GM19025 (cell line): ENCODE data around the gene MAFB.

ENCODE experiments used
- ATAC-seq: cut with Tn5 transposase; IDR thresholded peaks from one replicate; pipeline ENCODE4 v1.9.1; 2021; ENCODE audit warnings: mild to moderate bottlenecking, low read depth, moderate library complexity; ENCODE audit not compliant: unreplicated experiment

The MAFB gene

GRCh38 chr20:40663304-40663790 is 25.7 kb downstream of the MAFB start:
- no peak for ATAC-seq

- no peak for ATAC-seq
Observed at GRCh38 chr20:40659567-40659966, 29.5 kb downstream of the MAFB start.

- no peak for ATAC-seq
Observed at GRCh38 chr20:40658509-40658908, 30.5 kb downstream of the MAFB start.

- ATAC-seq: no peak
Observed at GRCh38 chr20:40657526-40657925, 31.5 kb downstream of the MAFB start.

GRCh38 chr20:40655451-40655850 is 33.6 kb downstream of the MAFB start:
- no peak for ATAC-seq

GRCh38 chr20:40654876-40655275 is 34.2 kb downstream of the MAFB start:
- ATAC-seq: no peak

GRCh38 chr20:40652441-40652987 is 36.5 kb downstream of the MAFB start:
- ATAC-seq: no peak

- ATAC-seq: no peak
Observed at GRCh38 chr20:40651151-40651550, 37.9 kb downstream of the MAFB start.

- ATAC-seq: no peak
Observed at GRCh38 chr20:40650707-40651106, 38.3 kb downstream of the MAFB start.

GRCh38 chr20:40648210-40649072 is 40.6 kb downstream of the MAFB start:
- ATAC-seq: no peak

GRCh38 chr20:40646813-40647212 is 42.2 kb downstream of the MAFB start:
- no peak for ATAC-seq

- ATAC-seq: no peak
Observed at GRCh38 chr20:40646361-40646760, 42.7 kb downstream of the MAFB start.

- ATAC-seq: no peak
Observed at GRCh38 chr20:40644863-40645262, 44.2 kb downstream of the MAFB start.

- ATAC-seq: no peak
Observed at GRCh38 chr20:40643891-40644290, 45.1 kb downstream of the MAFB start.

- ATAC-seq: no peak
Observed at GRCh38 chr20:40641809-40642208, 47.2 kb downstream of the MAFB start.

- no peak for ATAC-seq
Observed at GRCh38 chr20:40641202-40641601, 47.8 kb downstream of the MAFB start.

GRCh38 chr20:40640667-40641066 is 48.4 kb downstream of the MAFB start:
- no peak for ATAC-seq

- no peak for ATAC-seq
Observed at GRCh38 chr20:40639676-40640355, 49.2 kb downstream of the MAFB start.

GRCh38 chr20:40639132-40639531 is 49.9 kb downstream of the MAFB start:
- no peak for ATAC-seq

- no peak for ATAC-seq
Observed at GRCh38 chr20:40638414-40638813, 50.6 kb downstream of the MAFB start.

- ATAC-seq: no peak
Observed at GRCh38 chr20:40637176-40637575, 51.9 kb downstream of the MAFB start.
